Activated T-helper 1 cell treated with anti-CD3 and anti-CD28 coated beads, Interleukin-12 subunit alpha, Interleukin-12 subunit beta, Interleukin-2, Interleukin-4 antibody, amounts not matched to agents 30 ng/mL and 10 ng/mL and 1 ng/mL, durations not matched to agents 14 hours and 24 hours and 36 hours (primary cell): Measurements from ENCODE around the gene LDB2. TPM values are rescaled to one million over a fixed set of nuclear protein-coding genes. Genes with fewer than 3 reads are reported as not detected.

ENCODE experiments used
- DNase-seq: peaks from one replicate; pipeline ENCODE4 v3.0.0; 2021; ENCODE audit warnings: low spot score
- H3K27ac Mint-ChIP-seq: one replicate; pipeline ENCODE4 v1.8.0; 2021; ENCODE audit warnings: mild to moderate bottlenecking, mixed read lengths
- H3K27me3 Mint-ChIP-seq: one replicate; pipeline ENCODE4 v1.8.0; 2022; ENCODE audit warnings: mild to moderate bottlenecking, moderate library complexity, mixed read lengths; ENCODE audit not compliant: insufficient read depth
- H3K36me3 Mint-ChIP-seq: one replicate; pipeline ENCODE4 v1.8.0; 2021; ENCODE audit warnings: low read depth, mixed read lengths
- H3K4me1 Mint-ChIP-seq: one replicate; pipeline ENCODE4 v1.8.0; 2021; ENCODE audit warnings: low read depth, mixed read lengths
- H3K4me3 Mint-ChIP-seq: one replicate; pipeline ENCODE4 v1.8.0; 2021; ENCODE audit warnings: mild to moderate bottlenecking, moderate library complexity, mixed read lengths
- H3K9me3 Mint-ChIP-seq: one replicate; pipeline ENCODE4 v1.8.0; 2021; ENCODE audit warnings: mixed read lengths
- intact Hi-C: fragments of 100-400 bp; cut with micrococcal nuclease; formaldehyde crosslinking; loops from one replicate; pipeline ENCODE4 v1.15.1; 2024
- total RNA-seq: library from RNA; stranded (reverse); gene quantifications from 2 replicates; pipeline ENCODE4 v1.2.3, GENCODE V29; 2022

LDB2 gene
- total RNA-seq, 1 donor from 2014 or later: not detected

DNA sequence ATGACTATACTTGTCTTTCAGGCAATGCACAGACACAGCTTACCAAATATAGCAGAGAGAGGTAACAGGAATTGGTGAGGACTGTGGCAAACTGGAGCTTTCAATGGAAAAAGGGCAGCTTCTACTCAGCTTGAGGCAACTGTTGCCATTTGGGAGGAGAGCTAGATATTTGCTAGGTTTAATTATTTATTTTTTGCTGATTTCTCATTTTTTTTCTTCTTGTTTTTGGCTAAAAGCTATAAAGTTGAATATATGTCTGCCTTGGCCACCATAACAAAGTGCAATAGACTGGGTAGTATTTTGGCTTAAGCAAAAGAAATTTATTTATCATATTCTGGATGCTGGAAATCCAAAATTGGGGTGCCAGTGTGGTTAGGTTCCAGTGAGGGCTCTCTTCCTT lies 93.9 kb downstream of the LDB2 start:
- Mint-ChIP-seq H3K4me3 (no peak overlapping the region), H3K27ac (no peak overlapping the region), H3K27me3 (peaks cover 4% of the 10 kb centered on the region), H3K9me3 (peaks cover 2% of the 10 kb centered on the region), H3K36me3 (no peaks in the 10 kb centered on the region), H3K4me1 (no peaks in the 10 kb centered on the region)
- intact Hi-C loops: no loop called here
- no peak for DNase-seq

DNA sequence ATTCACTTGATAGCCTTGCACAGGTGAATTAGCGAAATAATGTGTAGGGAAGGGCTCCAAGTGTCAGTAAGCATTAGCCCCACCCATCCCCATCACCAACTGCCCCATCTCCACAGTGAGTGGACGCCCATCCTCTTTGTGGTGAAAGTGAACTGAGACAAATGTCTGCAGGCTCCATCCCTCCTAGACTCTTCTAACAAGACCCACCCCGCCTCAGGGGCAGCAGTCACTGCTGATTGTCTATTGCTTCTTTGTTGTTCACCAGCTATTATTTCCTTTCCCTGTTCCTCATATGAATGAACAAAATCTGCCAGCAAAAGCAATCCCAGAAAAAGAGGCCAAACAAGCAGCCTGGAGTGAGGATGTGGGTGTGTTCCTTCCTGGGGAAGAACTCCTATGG lies 96.4 kb downstream of the LDB2 start:
- intact Hi-C loops: no loop called here

DNA sequence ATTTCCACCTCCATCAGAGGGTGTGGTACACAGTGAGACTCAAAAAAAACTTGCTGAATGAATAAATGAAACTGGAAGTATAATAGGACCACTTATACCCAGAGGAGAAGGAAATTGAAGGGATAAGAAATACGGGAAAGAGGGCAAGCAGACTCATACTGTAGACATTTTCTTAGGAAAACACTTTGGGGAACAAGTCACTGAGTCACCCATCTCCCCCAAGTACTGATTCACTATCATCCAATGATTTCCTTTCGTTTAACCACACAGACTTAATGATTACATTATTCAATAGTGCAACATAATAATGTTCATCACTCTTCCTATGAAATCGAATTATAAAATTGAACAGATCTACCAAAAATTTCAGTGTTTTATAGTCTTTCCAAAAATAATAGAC lies 97.1 kb downstream of the LDB2 start:
- no peaks in the 10 kb centered on the region for H3K4me1 Mint-ChIP-seq
- intact Hi-C loops: no loop called here
- H3K27me3 Mint-ChIP-seq: peaks cover 3% of the 10 kb centered on the region
- H3K9me3 Mint-ChIP-seq: no peaks in the 10 kb centered on the region
- H3K27ac Mint-ChIP-seq: no peak overlapping the region
- DNase-seq: no peak
- no peaks in the 10 kb centered on the region for H3K36me3 Mint-ChIP-seq
- H3K4me3 Mint-ChIP-seq: no peak overlapping the region

More for the DNA sequence above, 96.4 kb downstream of the LDB2 start:
- no peak overlapping the region for H3K4me3 Mint-ChIP-seq
- H3K9me3 Mint-ChIP-seq: no peaks in the 10 kb centered on the region
- no peak overlapping the region for H3K27ac Mint-ChIP-seq
- no peaks in the 10 kb centered on the region for H3K4me1 Mint-ChIP-seq
- H3K36me3 Mint-ChIP-seq: no peaks in the 10 kb centered on the region
- H3K27me3 Mint-ChIP-seq: peaks cover 3% of the 10 kb centered on the region
- no peak for DNase-seq

DNA sequence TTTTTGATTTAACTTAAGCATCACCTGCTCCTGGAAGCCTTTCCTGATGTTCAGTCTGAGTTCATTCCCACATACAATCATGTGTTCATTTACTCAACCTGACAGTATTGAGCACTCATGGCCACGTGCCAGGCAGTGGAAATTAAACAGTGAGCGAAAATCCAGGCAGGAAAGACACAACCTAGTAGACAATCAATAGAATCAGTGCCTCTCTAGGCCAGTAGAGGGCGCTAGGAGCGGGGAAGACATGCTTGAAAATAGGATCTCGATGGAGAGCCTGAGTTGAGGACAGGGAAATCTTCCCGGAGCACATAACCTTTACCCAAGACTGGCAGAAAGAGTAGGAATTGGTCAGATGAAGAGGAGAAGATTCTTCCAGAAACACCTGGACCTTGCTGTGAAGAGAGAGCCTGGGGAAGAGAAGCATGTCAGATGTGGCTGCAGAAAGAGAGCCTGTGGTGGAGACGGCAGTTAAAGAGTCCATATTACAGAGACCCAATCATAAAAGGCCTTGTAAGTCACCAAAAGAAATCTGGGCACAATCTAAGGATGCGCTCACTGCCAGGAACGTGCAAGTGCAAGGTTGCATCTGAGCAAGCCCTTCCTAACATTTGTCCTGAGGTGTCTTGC lies 103.5 kb downstream of the LDB2 start:
- H3K4me1 Mint-ChIP-seq: no peaks in the 10 kb centered on the region
- H3K27ac Mint-ChIP-seq: no peak overlapping the region
- H3K36me3 Mint-ChIP-seq: no peaks in the 10 kb centered on the region
- H3K27me3 Mint-ChIP-seq: no peaks in the 10 kb centered on the region
- H3K9me3 Mint-ChIP-seq: no peaks in the 10 kb centered on the region
- intact Hi-C loops: loop anchor here (1.0 kb wide), 1 partner anchor 121 kb away; no protein-coding TSS in a partner anchor
- no peak overlapping the region for H3K4me3 Mint-ChIP-seq
- peak; percentile 1 for DNase-seq

DNA sequence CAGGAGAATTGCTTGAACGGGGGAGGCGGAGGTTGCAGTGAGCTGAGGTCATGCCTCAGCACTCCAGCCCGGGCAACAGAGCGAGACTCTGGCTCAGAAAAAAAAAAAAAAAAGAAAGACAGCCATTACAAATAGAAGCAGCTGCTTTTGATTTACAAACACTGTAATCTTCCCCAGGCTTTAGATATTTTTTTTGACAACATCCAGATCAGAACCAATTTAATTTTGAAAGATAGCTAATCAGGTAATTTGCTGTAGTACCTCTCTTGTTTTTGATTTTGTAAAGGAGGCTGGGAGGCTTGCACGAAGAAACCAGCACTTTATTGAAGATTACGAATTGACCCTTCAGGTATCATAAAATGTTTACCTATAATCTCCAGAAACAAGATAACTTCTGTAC lies 107.0 kb downstream of the LDB2 start:
- Mint-ChIP-seq H3K4me1 (no peaks in the 10 kb centered on the region), H3K9me3 (no peaks in the 10 kb centered on the region), H3K27me3 (no peaks in the 10 kb centered on the region), H3K27ac (no peak overlapping the region), H3K36me3 (no peaks in the 10 kb centered on the region), H3K4me3 (no peak overlapping the region)
- DNase-seq: no peak
- intact Hi-C loops: no loop called here

DNA sequence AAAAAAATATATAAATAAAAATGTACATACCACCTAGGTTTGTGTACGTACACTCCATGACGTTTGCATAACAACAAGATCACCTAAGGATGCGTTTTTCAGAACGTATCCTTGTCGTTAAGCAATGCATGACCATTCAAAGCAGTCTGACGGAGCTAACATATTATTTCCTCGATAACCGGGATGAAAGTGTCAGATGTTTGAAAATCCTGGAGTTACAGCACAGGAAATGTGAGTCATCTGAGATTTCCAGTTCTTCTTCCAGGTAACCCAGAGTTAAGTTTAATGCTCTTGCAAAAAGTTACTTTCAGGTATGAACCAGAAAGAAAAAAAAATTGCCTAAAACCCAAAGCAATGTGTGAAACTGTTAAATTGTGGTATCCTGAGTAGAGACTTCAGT lies 107.9 kb downstream of the LDB2 start:
- H3K27ac Mint-ChIP-seq: no peak overlapping the region
- H3K9me3 Mint-ChIP-seq: no peaks in the 10 kb centered on the region
- no peaks in the 10 kb centered on the region for H3K4me1 Mint-ChIP-seq
- no peak overlapping the region for H3K4me3 Mint-ChIP-seq
- no peaks in the 10 kb centered on the region for H3K36me3 Mint-ChIP-seq
- DNase-seq: no peak
- intact Hi-C loops: no loop called here
- no peaks in the 10 kb centered on the region for H3K27me3 Mint-ChIP-seq

DNA sequence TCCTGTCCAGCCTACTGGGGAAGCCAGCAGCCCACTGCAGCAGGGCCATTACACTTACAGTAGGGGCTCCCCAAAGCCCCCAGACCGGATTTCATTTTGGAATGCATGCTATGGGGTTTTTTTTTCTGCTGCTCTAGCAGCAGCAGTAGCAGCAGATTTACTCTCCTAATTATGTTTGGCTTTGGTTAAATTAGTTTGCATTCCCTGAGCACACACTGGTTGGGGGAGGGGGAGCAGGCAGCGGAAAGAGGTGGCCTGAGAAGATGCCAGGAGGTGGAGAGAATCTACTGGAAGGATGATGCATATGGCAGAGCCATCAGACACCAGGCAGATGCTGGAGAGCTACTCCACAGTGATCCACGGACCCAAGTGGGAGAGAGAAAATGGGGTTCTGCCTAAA lies 109.6 kb downstream of the LDB2 start:
- Mint-ChIP-seq H3K36me3 (no peaks in the 10 kb centered on the region), H3K27ac (no peak overlapping the region), H3K4me3 (no peak overlapping the region), H3K4me1 (no peaks in the 10 kb centered on the region), H3K9me3 (no peaks in the 10 kb centered on the region), H3K27me3 (peaks cover 2% of the 10 kb centered on the region)
- intact Hi-C loops: no loop called here
- DNase-seq: no peak

DNA sequence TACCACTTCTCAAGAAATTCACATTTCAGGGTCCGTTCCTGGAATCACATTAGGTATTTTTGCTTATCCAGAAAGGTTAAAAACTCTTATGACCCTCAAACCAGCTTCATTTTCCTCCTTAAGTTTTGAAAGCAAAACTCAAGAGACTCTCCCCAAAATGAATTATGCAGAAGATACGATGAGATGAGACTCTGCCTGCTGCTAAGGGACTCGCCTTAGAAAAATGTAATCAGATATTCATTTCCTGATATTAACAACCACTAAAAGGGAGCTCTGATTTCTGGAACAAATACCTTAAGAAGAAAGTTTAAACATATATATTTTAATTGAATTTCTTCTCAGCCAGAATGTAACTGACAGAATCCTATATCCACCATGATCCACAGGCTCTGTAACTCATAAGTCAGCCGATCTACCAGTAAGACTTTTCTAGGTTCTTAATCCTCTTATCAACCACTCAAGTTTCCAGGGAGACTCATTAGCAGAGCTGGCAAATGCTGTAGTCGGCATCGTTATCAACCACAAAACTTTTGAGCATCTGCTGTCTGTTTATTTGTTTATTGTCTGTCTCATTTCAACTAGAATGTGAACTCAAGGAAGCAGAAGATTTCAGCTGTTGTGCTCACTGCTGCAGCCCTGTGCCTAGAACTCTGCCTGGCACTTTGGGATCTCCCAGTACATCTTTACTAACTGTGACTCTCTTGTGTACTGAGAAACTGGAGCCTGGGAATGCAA lies 112.5 kb downstream of the LDB2 start:
- H3K9me3 Mint-ChIP-seq: no peaks in the 10 kb centered on the region
- no peak overlapping the region for H3K27ac Mint-ChIP-seq
- H3K27me3 Mint-ChIP-seq: peaks cover 2% of the 10 kb centered on the region
- no peak overlapping the region for H3K4me3 Mint-ChIP-seq
- H3K36me3 Mint-ChIP-seq: no peaks in the 10 kb centered on the region
- H3K4me1 Mint-ChIP-seq: no peaks in the 10 kb centered on the region
- intact Hi-C loops: no loop called here
- no peak for DNase-seq

DNA sequence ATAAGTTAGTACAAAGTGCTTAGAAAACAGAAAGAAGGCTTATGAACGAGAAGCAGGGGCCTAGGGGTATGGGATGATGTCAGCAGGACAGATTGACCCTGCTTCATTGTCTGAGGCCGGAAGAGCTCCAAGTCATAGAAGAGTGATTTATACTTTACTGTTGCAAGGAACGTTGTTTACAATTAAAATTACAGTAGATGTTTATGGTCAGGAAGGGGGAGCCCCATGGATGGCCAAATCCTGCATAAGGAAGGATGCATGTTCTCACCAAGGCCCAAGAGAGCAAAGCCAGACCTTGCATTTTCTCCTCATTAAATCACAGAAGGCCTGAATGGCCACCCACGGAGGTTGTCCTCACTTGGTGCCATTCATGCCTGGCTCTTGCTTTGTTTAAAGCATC lies 115.3 kb downstream of the LDB2 start:
- no peak for DNase-seq
- intact Hi-C loops: no loop called here
- Mint-ChIP-seq H3K4me3 (no peak overlapping the region), H3K4me1 (no peaks in the 10 kb centered on the region), H3K9me3 (no peaks in the 10 kb centered on the region), H3K27me3 (peaks cover 2% of the 10 kb centered on the region), H3K36me3 (no peaks in the 10 kb centered on the region), H3K27ac (no peak overlapping the region)

DNA sequence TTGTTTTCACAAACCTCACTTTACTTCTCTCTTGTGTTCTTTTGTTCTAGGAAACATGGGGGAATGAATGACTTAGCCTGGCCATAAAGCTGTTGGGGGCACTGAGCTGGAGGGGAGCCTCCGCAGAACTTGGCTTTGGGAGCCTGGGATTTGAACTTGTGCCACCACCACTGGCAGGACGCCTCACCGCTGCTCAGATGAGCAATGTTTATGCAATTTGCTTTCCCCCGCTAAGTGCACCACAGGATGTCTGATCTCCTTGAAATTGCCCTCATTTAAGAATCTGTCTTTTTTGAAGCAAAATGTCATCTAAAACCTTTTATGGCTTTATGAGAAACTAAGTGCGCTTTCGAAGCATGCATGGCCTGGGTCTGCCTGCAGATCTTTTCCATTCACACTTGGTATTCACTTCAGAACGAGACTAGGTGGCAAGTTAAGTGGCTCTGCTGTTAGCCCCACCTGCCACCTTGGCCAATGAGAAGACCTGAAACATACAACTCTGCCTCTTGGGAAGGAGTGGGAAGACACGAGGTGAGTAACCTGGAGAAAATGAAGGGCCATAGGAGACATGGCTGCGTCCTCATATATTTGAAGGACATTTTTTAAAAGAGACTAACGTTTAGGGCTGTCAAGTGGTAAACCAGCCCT lies 119.3 kb downstream of the LDB2 start:
- Mint-ChIP-seq H3K27me3 (no peaks in the 10 kb centered on the region), H3K4me3 (no peak overlapping the region), H3K9me3 (no peaks in the 10 kb centered on the region), H3K27ac (no peak overlapping the region), H3K4me1 (no peaks in the 10 kb centered on the region), H3K36me3 (no peaks in the 10 kb centered on the region)
- no peak for DNase-seq
- intact Hi-C loops: no loop called here

DNA sequence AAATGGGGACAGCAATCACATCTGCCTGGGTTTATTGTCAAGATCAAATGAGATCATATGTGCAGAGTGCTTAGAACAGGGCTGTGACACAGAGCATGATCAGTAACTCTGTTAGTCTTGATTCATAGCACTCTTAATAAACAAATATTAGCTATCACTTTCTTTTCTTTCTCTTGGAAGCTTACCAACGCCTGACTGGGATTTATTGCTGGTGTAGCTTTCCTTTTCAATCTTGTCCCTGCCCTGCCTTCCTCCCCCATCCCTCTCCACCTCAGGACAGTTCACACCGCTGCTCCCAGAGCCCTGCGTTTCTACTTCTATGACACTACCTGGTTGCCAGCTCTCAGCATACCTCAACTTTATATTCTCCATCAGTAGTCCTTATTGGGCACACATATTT lies 120.7 kb downstream of the LDB2 start:
- intact Hi-C loops: no loop called here
- Mint-ChIP-seq H3K4me1 (no peaks in the 10 kb centered on the region), H3K4me3 (no peak overlapping the region), H3K36me3 (no peaks in the 10 kb centered on the region), H3K27ac (no peak overlapping the region), H3K27me3 (no peaks in the 10 kb centered on the region), H3K9me3 (no peaks in the 10 kb centered on the region)
- DNase-seq: no peak

DNA sequence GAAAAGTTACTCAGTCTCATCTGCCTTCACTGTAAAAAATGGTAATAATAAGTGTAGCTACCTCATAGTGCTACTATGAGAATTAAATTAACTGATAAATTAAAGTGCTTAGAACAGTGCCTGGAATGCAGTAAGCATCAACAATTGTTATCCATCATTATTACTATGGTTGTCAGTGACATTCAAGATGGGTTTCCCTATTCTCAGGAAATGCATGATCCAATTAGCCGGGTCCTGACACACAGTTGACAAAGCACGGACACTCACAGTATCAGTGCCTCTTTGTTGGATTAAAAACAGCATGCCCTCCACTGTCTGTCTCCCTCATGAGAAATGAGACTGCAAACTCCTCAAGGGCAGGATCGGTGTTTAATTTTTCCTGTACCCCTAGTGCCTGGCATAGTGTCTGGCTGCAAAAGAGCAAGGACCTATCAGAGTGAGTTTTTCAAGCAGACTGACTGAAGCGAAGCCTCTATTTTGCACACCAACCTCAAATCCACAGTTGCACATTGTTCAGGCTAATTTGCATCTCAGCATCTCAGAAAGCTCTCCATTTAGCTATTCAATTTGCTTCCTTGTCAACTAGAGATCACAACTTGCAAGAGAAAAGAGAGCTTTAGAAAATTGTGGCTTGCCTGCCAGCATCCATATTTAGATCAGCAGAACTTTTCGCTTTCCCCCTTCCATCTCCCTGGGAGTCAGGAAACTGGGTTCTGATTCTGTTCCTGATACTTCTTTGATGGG lies 122.9 kb downstream of the LDB2 start:
- H3K4me1 Mint-ChIP-seq: no peaks in the 10 kb centered on the region
- H3K4me3 Mint-ChIP-seq: no peak overlapping the region
- H3K27ac Mint-ChIP-seq: no peak overlapping the region
- no peaks in the 10 kb centered on the region for H3K27me3 Mint-ChIP-seq
- DNase-seq: no peak
- H3K9me3 Mint-ChIP-seq: no peaks in the 10 kb centered on the region
- intact Hi-C loops: no loop called here
- H3K36me3 Mint-ChIP-seq: no peaks in the 10 kb centered on the region

DNA sequence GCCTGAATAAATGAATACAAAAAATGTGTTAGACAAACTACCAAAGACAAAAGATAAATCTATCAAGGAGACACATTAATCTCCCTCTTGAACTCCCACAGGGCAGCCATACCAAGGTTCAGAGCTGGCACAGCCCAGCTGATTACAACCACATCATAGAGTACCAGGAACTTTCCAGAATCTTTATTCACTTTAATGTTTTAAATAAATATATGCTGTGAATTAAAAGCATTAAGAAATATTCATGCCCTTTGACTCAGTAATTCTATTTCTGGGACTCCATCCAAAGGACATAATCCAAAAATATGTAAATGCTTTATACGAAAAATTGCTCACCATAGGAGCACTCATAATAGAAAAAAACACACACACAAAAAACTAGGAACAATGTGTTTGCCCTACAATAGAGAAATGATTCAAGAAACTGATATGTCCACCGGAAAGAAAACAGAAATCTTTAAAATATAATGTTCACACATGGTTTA lies 126.0 kb downstream of the LDB2 start:
- H3K4me1 Mint-ChIP-seq: no peaks in the 10 kb centered on the region
- H3K36me3 Mint-ChIP-seq: no peaks in the 10 kb centered on the region
- no peaks in the 10 kb centered on the region for H3K27me3 Mint-ChIP-seq
- no peak overlapping the region for H3K4me3 Mint-ChIP-seq
- H3K27ac Mint-ChIP-seq: no peak overlapping the region
- intact Hi-C loops: no loop called here
- no peak for DNase-seq
- H3K9me3 Mint-ChIP-seq: no peaks in the 10 kb centered on the region
